ENCODE results near the gene PDE6B. TPM values are rescaled to one million over a fixed set of nuclear protein-coding genes. Genes with fewer than 3 reads are reported as not detected.
A peak's percentile ranks its signal among the peaks of the same experiment; 100 is the strongest.

PDE6B gene
- total RNA-seq, 1 donor from 2014 or later: 5.5 TPM

DNA sequence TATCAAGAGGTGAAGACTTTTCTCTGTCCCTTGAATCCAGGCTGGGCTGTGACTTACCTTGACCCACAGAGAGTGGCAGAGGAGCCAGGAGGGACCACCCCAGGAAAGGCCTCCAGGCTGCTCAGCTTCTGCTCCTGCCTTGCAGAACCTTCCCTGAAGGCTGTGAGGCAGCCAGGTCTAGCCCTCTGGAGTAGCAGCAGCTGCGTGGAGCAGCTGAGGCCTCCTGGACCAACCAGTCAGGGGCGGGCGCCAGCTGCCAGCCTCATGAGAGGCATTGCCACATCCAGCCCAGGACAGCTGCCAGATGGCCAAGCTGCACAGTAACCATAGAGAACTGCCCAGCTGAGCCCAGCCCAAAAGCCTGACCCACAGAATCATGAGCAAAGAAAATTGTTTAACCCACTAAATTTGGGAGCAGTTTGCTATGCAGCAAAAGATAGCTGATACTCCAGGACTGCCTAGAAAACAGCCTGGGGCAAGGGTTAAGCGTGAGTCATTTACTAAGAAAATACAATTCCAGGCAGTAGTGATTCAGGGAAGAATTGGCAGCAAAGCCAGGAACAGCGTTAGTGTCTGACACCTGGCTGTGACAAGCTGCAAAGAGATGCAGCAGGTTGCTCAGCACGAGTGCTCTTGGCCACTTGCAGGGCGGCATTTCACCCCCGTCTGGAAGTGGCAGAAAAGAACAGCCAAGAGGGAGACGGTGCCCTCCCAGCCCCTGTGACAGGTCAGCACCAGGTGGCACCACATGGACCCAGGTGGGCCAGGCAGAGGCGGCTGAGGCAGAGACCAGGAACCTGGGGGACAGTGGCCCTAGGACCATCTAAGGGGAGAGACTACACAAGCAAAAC, 14.7 kb upstream of the PDE6B start:
- Histone ChIP-seq H3K4me3 (no peak overlapping the region), H3K36me3 (no peaks in the 10 kb centered on the region), H3K4me1 (no peaks in the 10 kb centered on the region), H3K27ac (no peak overlapping the region), H3K9me3 (no peaks in the 10 kb centered on the region), H3K27me3 (ENCODE audit: low read depth) (peaks cover 17% of the 10 kb centered on the region)
- TF ChIP-seq CTCF (IDR thresholded peaks at IDR 0.05): no peak
- DNase-seq (no peak), ATAC-seq (peak; percentile 43 to 64)
- intact Hi-C loops (cut with DNase I): no loop called here

- no peak for ATAC-seq
- no peaks in the 10 kb centered on the region for H3K36me3 ChIP-seq
- DNase-seq: no peak
- peaks cover 7% of the 10 kb centered on the region for H3K27me3 ChIP-seq (ENCODE audit: low read depth)
- H3K4me3 ChIP-seq: no peak overlapping the region
- no peaks in the 10 kb centered on the region for H3K4me1 ChIP-seq
- no peaks in the 10 kb centered on the region for H3K9me3 ChIP-seq
- no peak overlapping the region for H3K27ac ChIP-seq
- no peak for TF ChIP-seq CTCF (IDR thresholded peaks at IDR 0.05)
- intact Hi-C loops (cut with DNase I): no loop called here
These were observed 13.2 kb upstream of the PDE6B start for GRCh38 chr4:612052-612748.

- ATAC-seq (no peak), DNase-seq (no peak)
- Histone ChIP-seq H3K36me3 (no peaks in the 10 kb centered on the region), H3K4me1 (no peaks in the 10 kb centered on the region), H3K4me3 (no peak overlapping the region), H3K27ac (no peak overlapping the region), H3K9me3 (no peaks in the 10 kb centered on the region), H3K27me3 (ENCODE audit: low read depth) (peaks cover 11% of the 10 kb centered on the region)
- TF ChIP-seq CTCF (IDR thresholded peaks at IDR 0.05): no peak
- intact Hi-C loops (cut with DNase I): no loop called here
These were observed 12.6 kb upstream of the PDE6B start for GRCh38 chr4:612749-613125.

- intact Hi-C loops (cut with DNase I): no loop called here
- DNase-seq: no peak
These were observed 12.2 kb upstream of the PDE6B start for GRCh38 chr4:613126-613525.

DNA sequence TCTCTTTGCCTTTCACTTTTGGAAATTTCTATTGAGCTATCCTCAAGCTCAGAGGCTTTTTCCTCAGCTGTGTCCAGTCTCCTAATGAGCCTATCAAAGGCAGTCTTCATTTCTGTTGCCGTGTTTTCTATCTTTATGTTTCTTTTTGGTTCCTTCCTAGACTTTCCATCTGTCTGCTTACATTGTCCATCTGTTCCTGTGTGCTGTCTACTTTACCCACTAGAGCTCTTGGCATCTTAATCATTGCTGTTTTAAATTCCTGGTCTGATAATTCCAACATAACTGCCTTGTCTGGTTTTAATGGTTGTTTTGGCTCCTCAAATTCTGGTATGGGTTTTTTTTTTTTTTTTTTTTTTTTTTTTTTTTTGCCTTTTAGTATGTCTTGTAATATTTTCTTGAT, 9.3 kb upstream of the PDE6B start:
- H3K36me3 ChIP-seq: no peaks in the 10 kb centered on the region
- TF ChIP-seq CTCF (IDR thresholded peaks at IDR 0.05): no peak
- H3K9me3 ChIP-seq: no peaks in the 10 kb centered on the region
- intact Hi-C loops (cut with DNase I): no loop called here
- H3K27ac ChIP-seq: no peak overlapping the region
- ATAC-seq: no peak
- H3K27me3 ChIP-seq (ENCODE audit: low read depth): peaks cover 7% of the 10 kb centered on the region
- DNase-seq: no peak
- H3K4me3 ChIP-seq: no peak overlapping the region
- no peaks in the 10 kb centered on the region for H3K4me1 ChIP-seq

More at GRCh38 chr4:613126-613525, 12.2 kb upstream of the PDE6B start:
- ATAC-seq: no peak
- no peaks in the 10 kb centered on the region for H3K9me3 ChIP-seq
- no peak overlapping the region for H3K4me3 ChIP-seq
- H3K27ac ChIP-seq: no peak overlapping the region
- H3K4me1 ChIP-seq: no peaks in the 10 kb centered on the region
- peaks cover 13% of the 10 kb centered on the region for H3K27me3 ChIP-seq (ENCODE audit: low read depth)
- no peak for TF ChIP-seq CTCF (IDR thresholded peaks at IDR 0.05)
- no peaks in the 10 kb centered on the region for H3K36me3 ChIP-seq

Measured in lower lobe of right lung (tissue), 2 donors.